ENCODE data around the gene COQ10A. TPM values are rescaled to one million over a fixed set of nuclear protein-coding genes. Genes with fewer than 3 reads are reported as not detected.

COQ10A gene
- total RNA-seq, 2 experiments from 2014 or later, result 10.2 to 12.1 TPM

GRCh38 chr12:56299308-56299852 is 32.6 kb downstream of the COQ10A start:
- ChIA-PET POLR2A (interaction anchor here (1.0 to 1.9 kb wide), 7 partner anchors 8 to 183 kb away, joined by 3 to 6 read pairs (median 5); partner anchors contain the start of genes CNPY2, IL23A, PAN2 and RPL41), CTCF (interaction anchor here (1.0 to 1.7 kb wide), 6 partner anchors 9 to 423 kb away, joined by 3 to 4 read pairs (median 3); partner anchors contain the start of gene TIMELESS)

GRCh38 chr12:56299853-56300643 is 33.3 kb downstream of the COQ10A start, which contains the start of gene CS:
Gene CS, minus strand, starts transcription at chr12:56300330. Its CDS starts 129 bp downstream, at chr12:56300201.
- ChIA-PET CTCF (interaction anchor here (0.6 to 1.7 kb wide), 6 partner anchors 9 to 285 kb away, joined by 3 to 4 read pairs (median 4); partner anchors contain the start of gene TIMELESS), POLR2A (interaction anchor here (1.0 to 1.7 kb wide), 7 partner anchors 9 to 183 kb away, joined by 3 to 6 read pairs (median 5); partner anchors contain the start of genes CNPY2, IL23A, PAN2 and RPL41)

- ChIA-PET POLR2A (interaction anchor here (0.6 to 1.7 kb wide), 3 partner anchors 9 to 15 kb away, joined by 4 to 6 read pairs (median 6); no protein-coding TSS in a partner anchor), CTCF (interaction anchor here (0.6 to 1.7 kb wide), 4 partner anchors 44 to 976 kb away, joined by 3 to 4 read pairs (median 4); no protein-coding TSS in a partner anchor)
These were observed 34.1 kb downstream of the COQ10A start for GRCh38 chr12:56300644-56301464.

- POLR2A ChIA-PET, result no interaction called here
- CTCF ChIA-PET, result interaction anchor here (0.6 kb wide), 1 partner anchor 125 kb away, joined by 3 read pairs; no protein-coding TSS in a partner anchor
These were observed 37.5 kb downstream of the COQ10A start for GRCh38 chr12:56304276-56304675.

GRCh38 chr12:56304872-56305590 is 38.3 kb downstream of the COQ10A start:
- POLR2A ChIA-PET, result no interaction called here

GRCh38 chr12:56307221-56307965 is 40.7 kb downstream of the COQ10A start:
- CTCF ChIA-PET, result interaction anchor here (1.3 kb wide), 1 partner anchor 49 kb away, joined by 3 read pairs; the partner anchor contains the start of gene ANKRD52
- POLR2A ChIA-PET, result no interaction called here

More at GRCh38 chr12:56304872-56305590, 38.3 kb downstream of the COQ10A start:
- CTCF ChIA-PET, result interaction anchor here (0.6 kb wide), 1 partner anchor 249 kb away, joined by 3 read pairs; no protein-coding TSS in a partner anchor

GRCh38 chr12:56308714-56309113 is 42.0 kb downstream of the COQ10A start:
- ChIA-PET CTCF (interaction anchor here (0.8 to 1.1 kb wide), 4 partner anchors 9 to 156 kb away, joined by 3 read pairs; no protein-coding TSS in a partner anchor), POLR2A (no interaction called here)

- CTCF ChIA-PET, result interaction anchor here (0.6 to 1.5 kb wide), 5 partner anchors 22 to 121 kb away, joined by 3 to 4 read pairs (median 4); partner anchors contain the start of genes ANKRD52 and SMARCC2
- POLR2A ChIA-PET, result interaction anchor here (2.0 kb wide), 1 partner anchor 10 kb away, joined by 6 read pairs; no protein-coding TSS in a partner anchor
These were observed 44.3 kb downstream of the COQ10A start for GRCh38 chr12:56311003-56311402.

- POLR2A ChIA-PET, result interaction anchor here (1.2 to 2.1 kb wide), 3 partner anchors 16 to 134 kb away, joined by 5 to 10 read pairs (median 10); partner anchors contain the start of genes STAT2 and TIMELESS
- CTCF ChIA-PET, result interaction anchor here (0.9 to 3.2 kb wide), 5 partner anchors 21 to 149 kb away, joined by 3 to 13 read pairs (median 3); partner anchors contain the start of genes IL23A and SMARCC2
These were observed 48.5 kb downstream of the COQ10A start for GRCh38 chr12:56315249-56315621.

GRCh38 chr12:56315622-56316473 is 49.1 kb downstream of the COQ10A start, which contains the start of gene CNPY2:
Gene CNPY2, minus strand, starts transcription at chr12:56315988. Its CDS starts 771 bp downstream, at chr12:56315217.
- ChIA-PET POLR2A (interaction anchor here (0.6 to 2.1 kb wide), 9 partner anchors 14 to 330 kb away, joined by 3 to 10 read pairs (median 5); partner anchors contain the start of genes ATP5F1B, IL23A, PAN2 and STAT2), CTCF (interaction anchor here (0.9 to 3.2 kb wide), 7 partner anchors 21 to 148 kb away, joined by 3 to 13 read pairs (median 3); partner anchors contain the start of genes IL23A and SMARCC2)

GRCh38 chr12:56317675-56318074 is 50.9 kb downstream of the COQ10A start:
- CTCF ChIA-PET, result interaction anchor here (1.7 to 3.2 kb wide), 2 partner anchors 23 to 95 kb away, joined by 4 to 13 read pairs; partner anchors contain the start of gene IL23A
- POLR2A ChIA-PET, result no interaction called here

Other genes with a start within 250 kb of the COQ10A start
- 10 to 100 TPM; 14.2 to 15.1 TPM for gene IKZF4, start 245.9 kb upstream of the COQ10A start, total RNA-seq
- gene RPS26, start 225.0 kb upstream of the COQ10A start, total RNA-seq, result 10 to 100 TPM; 44.3 to 47.0 TPM
- 1 to 10 TPM in 1 of 2 experiments, under 1 TPM in 1; 0.97 to 1.1 TPM for gene ERBB3, start 186.8 kb upstream of the COQ10A start, total RNA-seq
- 100 to 1,000 TPM; 507 to 514 TPM for gene PA2G4, start 162.4 kb upstream of the COQ10A start, total RNA-seq
- gene RPL41, start 150.3 kb upstream of the COQ10A start, total RNA-seq, result 1,000 to 10,000 TPM; 5,323 to 5,325 TPM
- gene ZC3H10, start 148.7 kb upstream of the COQ10A start, total RNA-seq, result 1 to 10 TPM; 9.8 TPM
- gene ESYT1, start 138.7 kb upstream of the COQ10A start, total RNA-seq, result 100 to 1,000 TPM; 193 to 196 TPM
- gene MYL6B, start 114.4 kb upstream of the COQ10A start, total RNA-seq, result 10 to 100 TPM; 68.4 to 75.1 TPM
- gene MYL6, start 108.6 kb upstream of the COQ10A start, total RNA-seq, result 100 to 1,000 TPM; 929 to 938 TPM
- 100 to 1,000 TPM; 105 to 108 TPM for gene SMARCC2, start 77.5 kb upstream of the COQ10A start, total RNA-seq
- 10 to 100 TPM; 38.9 to 40.2 TPM for gene RNF41, start 45.0 kb upstream of the COQ10A start, total RNA-seq
- 100 to 1,000 TPM; 103 to 106 TPM for gene NABP2, start 42.6 kb upstream of the COQ10A start, total RNA-seq
- gene SLC39A5, start 36.9 kb upstream of the COQ10A start, total RNA-seq, result 1 to 10 TPM in 1 of 2 experiments, under 1 TPM in 1; 0.78 to 1.1 TPM
- 10 to 100 TPM; 56.4 to 56.5 TPM for gene ANKRD52, start 8.6 kb upstream of the COQ10A start, total RNA-seq
- 100 to 1,000 TPM; 275 to 283 TPM for gene CS, start 33.4 kb downstream of the COQ10A start, total RNA-seq
- 100 to 1,000 TPM; 180 to 185 TPM for gene CNPY2, start 49.0 kb downstream of the COQ10A start, total RNA-seq
- 10 to 100 TPM; 25.5 to 25.8 TPM for gene PAN2, start 67.1 kb downstream of the COQ10A start, total RNA-seq
- gene IL23A, start 71.9 kb downstream of the COQ10A start, total RNA-seq, result 10 to 100 TPM; 45.9 to 46.1 TPM
- 10 to 100 TPM; 53.1 to 54.1 TPM for gene STAT2, start 93.2 kb downstream of the COQ10A start, total RNA-seq
- gene APOF, start 95.9 kb downstream of the COQ10A start, total RNA-seq, result not detected
- gene TIMELESS, start 182.5 kb downstream of the COQ10A start, total RNA-seq, result 10 to 100 TPM; 60.3 to 62.5 TPM
- gene MIP, start 187.7 kb downstream of the COQ10A start, total RNA-seq, result not detected
- 1 to 10 TPM; 3.8 to 3.9 TPM for gene SPRYD4, start 201.6 kb downstream of the COQ10A start, total RNA-seq
- 1 to 10 TPM; 2.5 to 3.1 TPM for gene GLS2, start 221.2 kb downstream of the COQ10A start, total RNA-seq